K562 (cell line): ENCODE results near the gene KHSRP.

Source experiments
- ARID3A ChIP-seq: IDR thresholded peaks from 2 replicates; pipeline ENCODE4 v1.6.1; 2012; ENCODE audit warnings: low read depth, low read length, improper control_type of control experiment, borderline replicate concordance
- BHLHE40 ChIP-seq: IDR thresholded peaks from 2 replicates; pipeline ENCODE4 v1.6.1; 2011; ENCODE audit warnings: low read length, improper control_type of control experiment
- CTCF ChIP-seq, 3 experiments: IDR thresholded peaks in 2 of 3; conservative IDR thresholded peaks in 1 of 3; 2 replicates each; pipeline ENCODE4 v1.5.1; 2011 to 2012; ENCODE audit warnings: low read length in 3 of 3, mild to moderate bottlenecking in 3 of 3, control low read depth in 2 of 3, improper control_type of control experiment in 1 of 3, inconsistent platforms in 1 of 3, low read depth in 1 of 3, mixed read lengths in 1 of 3, moderate library complexity in 1 of 3; ENCODE audit not compliant: insufficient read depth in 2 of 3
- ETS1 ChIP-seq: conservative IDR thresholded peaks from 2 replicates; pipeline ENCODE4 v1.6.1; 2011; ENCODE audit warnings: low read depth, mild to moderate bottlenecking, low read length; ENCODE audit not compliant: control insufficient read depth
- EZH2 ChIP-seq: IDR thresholded peaks from 2 replicates; pipeline ENCODE4 v1.6.1; 2012; ENCODE audit warnings: low read depth, mild to moderate bottlenecking, inconsistent platforms, low read length, borderline replicate concordance
- HDAC6 ChIP-seq: IDR thresholded peaks from 2 replicates; pipeline ENCODE4 v1.6.1; 2012; ENCODE audit warnings: low read depth, mild to moderate bottlenecking, control low read depth, inconsistent platforms, low read length, moderate library complexity
- ILK ChIP-seq: fragments of 450-650 bp; IDR thresholded peaks from 2 replicates; pipeline ENCODE4 v1.6.1; 2016; ENCODE audit warnings: missing genetic modification characterization, low read depth, mild to moderate bottlenecking, missing compliant biosample characterization, moderate library complexity, borderline replicate concordance
- MEF2A ChIP-seq: IDR thresholded peaks from 2 replicates; pipeline ENCODE4 v1.6.1; 2011; ENCODE audit warnings: low read depth, mild to moderate bottlenecking, low read length, moderate library complexity; ENCODE audit not compliant: control insufficient read depth
- NFE2 ChIP-seq: IDR thresholded peaks from 2 replicates; pipeline ENCODE4 v1.6.1; 2014; ENCODE audit warnings: antibody characterized with exemption, low read depth
- NR2C2 ChIP-seq, 2 experiments: fragments of 200-800 bp in 1 of 2; sonication (Bioruptor generic) in 1 of 2; sonication (generic) in 1 of 2; formaldehyde crosslinking in 1 of 2; IDR thresholded peaks; 2 replicates each; pipeline versions ENCODE4 v1.6.1 to v1.8.0; 2016 to 2022; ENCODE audit warnings: mild to moderate bottlenecking in 1 of 2, missing compliant biosample characterization in 1 of 2, missing genetic modification characterization in 1 of 2, missing genetic modification reagents in 1 of 2
- SIN3A ChIP-seq, 2 experiments: fragments of 150-350 bp in 1 of 2; IDR thresholded peaks; 2 replicates each; pipeline ENCODE4 v1.6.1; 2011 to 2016; ENCODE audit warnings: borderline replicate concordance in 2 of 2, low read depth in 2 of 2, low read length in 2 of 2, mild to moderate bottlenecking in 2 of 2, moderate library complexity in 2 of 2; ENCODE audit not compliant: control insufficient read depth in 1 of 2
- SREBF1 ChIP-seq: fragments of 150-350 bp; IDR thresholded peaks from 2 replicates; pipeline ENCODE4 v1.6.1; 2014; ENCODE audit warnings: antibody characterized with exemption, low read depth, low read length, borderline replicate concordance
- STAG1 ChIP-seq: sonication (generic); formaldehyde crosslinking; IDR thresholded peaks from 2 replicates; pipeline ENCODE4 v1.5.0; 2020; ENCODE audit warnings: missing genetic modification reagents, borderline replicate concordance
- TEAD4 ChIP-seq, 2 experiments: sonication (generic) in 1 of 2; formaldehyde crosslinking in 1 of 2; IDR thresholded peaks; 2 replicates each; pipeline versions ENCODE4 v1.6.1 to v1.8.0; 2012 to 2022; ENCODE audit warnings: borderline replicate concordance in 1 of 2, inconsistent platforms in 1 of 2, low read length in 1 of 2, mild to moderate bottlenecking in 1 of 2, missing genetic modification reagents in 1 of 2

- TF ChIP-seq CTCF (IDR thresholded peaks at IDR 0.05 in 2 of 3, conservative IDR thresholded peaks at IDR 0.05 in 1 of 3; ENCODE audit: insufficient read depth in 2 of 3, low read depth in 1 of 3, low read length in 3 of 3) (no peak), HDAC6 (no peak), SIN3A (IDR thresholded peaks at IDR 0.05; ENCODE audit: borderline replicate concordance in 2 of 2, control insufficient read depth in 1 of 2, low read depth in 2 of 2, low read length in 2 of 2) (no peak), SREBF1 (no peak), BHLHE40 (no peak), NR2C2 (CRISPR knock-in tag; IDR thresholded peaks at IDR 0.05) (no peak), NR2C2 (tag; IDR thresholded peaks at IDR 0.05) (no peak), STAG1 (CRISPR knock-in tag) (no peak), NFE2 (no peak), ILK (tag) (no peak), EZH2 (no peak), MEF2A (no peak), TEAD4 (IDR thresholded peaks at IDR 0.05; ENCODE audit: low read length) (no peak), TEAD4 (CRISPR knock-in tag; IDR thresholded peaks at IDR 0.05; ENCODE audit: borderline replicate concordance) (no peak), ARID3A (no peak), ETS1 (no peak)
Observed at GRCh38 chr19:6451583-6452222, 27.1 kb upstream of the KHSRP start.
